Mesenchymal stem cell (in vitro differentiated cells and primary cell): ENCODE measurements around the gene DCDC1.

ENCODE experiments used
- DNase-seq: peaks from one replicate; pipeline ENCODE4 v3.0.0-alpha.2; 2013
- H2AFZ ChIP-seq: one replicate; pipeline ENCODE4 v1.6.1; 2013; ENCODE audit warnings: low read depth, mild to moderate bottlenecking, control low read depth, inconsistent platforms, low read length, moderate library complexity
- H2AK5ac ChIP-seq: 2 replicates; pipeline ENCODE4 v1.6.1; 2013; ENCODE audit warnings: low read length, moderate library complexity, mild to moderate bottlenecking, inconsistent platforms; ENCODE audit not compliant: severe bottlenecking
- H2BK120ac ChIP-seq: one replicate; pipeline ENCODE4 v1.6.1; 2013; ENCODE audit warnings: low read depth, mild to moderate bottlenecking, inconsistent platforms, low read length, moderate library complexity
- H2BK12ac ChIP-seq, 2 experiments: one replicate each; pipeline ENCODE4 v1.6.1; 2013; ENCODE audit warnings: inconsistent platforms in 2 of 2, low read length in 2 of 2, mild to moderate bottlenecking in 2 of 2, moderate library complexity in 2 of 2, control low read depth in 1 of 2
- H2BK15ac ChIP-seq: one replicate; pipeline ENCODE4 v1.6.1; 2013; ENCODE audit warnings: mild to moderate bottlenecking, low read depth, inconsistent platforms; ENCODE audit not compliant: poor library complexity, severe bottlenecking
- H2BK5ac ChIP-seq: 2 replicates; pipeline ENCODE4 v1.6.1; 2013; ENCODE audit warnings: low read depth, mild to moderate bottlenecking, low read length, control low read depth, inconsistent platforms; ENCODE audit not compliant: poor library complexity, severe bottlenecking
- H3K14ac ChIP-seq, 2 experiments: one replicate each; pipeline ENCODE4 v1.6.1; 2013; ENCODE audit warnings: inconsistent platforms in 2 of 2, low read length in 2 of 2, control low read depth in 1 of 2, mild to moderate bottlenecking in 1 of 2, moderate library complexity in 1 of 2
- H3K18ac ChIP-seq, 2 experiments: one replicate each; pipeline ENCODE4 v1.6.1; 2013; ENCODE audit warnings: inconsistent platforms in 2 of 2, low read length in 2 of 2, control low read depth in 1 of 2, low read depth in 1 of 2, mild to moderate bottlenecking in 1 of 2
- H3K23ac ChIP-seq, 2 experiments: one replicate each; pipeline ENCODE4 v1.6.1; 2013; ENCODE audit warnings: inconsistent platforms in 2 of 2, low read length in 2 of 2, mild to moderate bottlenecking in 2 of 2, moderate library complexity in 2 of 2, control low read depth in 1 of 2
- H3K27ac ChIP-seq: 2 replicates; pipeline ENCODE4 v1.5.1; 2013; ENCODE audit warnings: mild to moderate bottlenecking, moderate library complexity, low read length, control low read depth, inconsistent platforms; ENCODE audit not compliant: poor library complexity, severe bottlenecking
- H3K27me3 ChIP-seq, 2 experiments: 2 replicates each; pipeline versions ENCODE4 v1.6.1 to v1.7.0; 2013; ENCODE audit warnings: low read length in 2 of 2, mild to moderate bottlenecking in 2 of 2, moderate library complexity in 2 of 2, control low read depth in 1 of 2, inconsistent platforms in 1 of 2; ENCODE audit not compliant: control insufficient read depth in 1 of 2, insufficient read depth in 1 of 2
- H3K36me3 ChIP-seq, 2 experiments: 2 replicates each; pipeline versions ENCODE4 v1.6.1 to v1.7.0; 2013; ENCODE audit warnings: low read length in 2 of 2, control low read depth in 1 of 2, inconsistent platforms in 1 of 2, low read depth in 1 of 2, mild to moderate bottlenecking in 1 of 2; ENCODE audit not compliant: insufficient read depth in 2 of 2, control insufficient read depth in 1 of 2
- H3K4ac ChIP-seq, 2 experiments: one replicate each; pipeline ENCODE4 v1.6.1; 2013; ENCODE audit warnings: inconsistent platforms in 2 of 2, low read length in 2 of 2, mild to moderate bottlenecking in 2 of 2, moderate library complexity in 2 of 2, control low read depth in 1 of 2, low read depth in 1 of 2
- H3K4me1 ChIP-seq: 2 replicates; pipeline ENCODE4 v1.6.1; 2013; ENCODE audit warnings: low read depth, low read length, control low read depth; ENCODE audit not compliant: control insufficient read depth, insufficient read depth
- H3K4me2 ChIP-seq: 2 replicates; pipeline ENCODE4 v1.6.1; 2013; ENCODE audit warnings: low read length, mild to moderate bottlenecking, inconsistent platforms; ENCODE audit not compliant: poor library complexity, severe bottlenecking
- H3K4me3 ChIP-seq, 2 experiments: 2 replicates each; pipeline versions ENCODE4 v1.5.1 to v1.7.0; 2013; ENCODE audit warnings: low read length in 2 of 2, mild to moderate bottlenecking in 2 of 2, control low read depth in 1 of 2, low read depth in 1 of 2; ENCODE audit not compliant: insufficient read depth in 1 of 2
- H3K79me1 ChIP-seq: replicated peaks from 2 replicates; pipeline ENCODE4 v1.6.1; 2013; ENCODE audit warnings: mild to moderate bottlenecking, control low read depth, low read length, inconsistent platforms; ENCODE audit not compliant: poor library complexity, severe bottlenecking
- H3K9ac ChIP-seq: 2 replicates; pipeline ENCODE4 v1.7.0; 2013; ENCODE audit warnings: mild to moderate bottlenecking, low read length, moderate library complexity
- H3K9me3 ChIP-seq: 2 replicates; pipeline ENCODE4 v1.7.0; 2013; ENCODE audit warnings: mild to moderate bottlenecking, low read length; ENCODE audit not compliant: control insufficient read depth
- H4K8ac ChIP-seq: one replicate; pipeline ENCODE4 v1.6.1; 2013; ENCODE audit warnings: inconsistent platforms, mild to moderate bottlenecking, low read length, moderate library complexity
- H4K91ac ChIP-seq: one replicate; pipeline ENCODE4 v1.6.1; 2013; ENCODE audit warnings: mild to moderate bottlenecking, low read length, inconsistent platforms
- WGBS: methylation state at CpG from one replicate; pipeline ENCODE4 v1.1.7; 2013; ENCODE audit warnings: mixed read lengths; 5-methylcytosine and 5-hydroxymethylcytosine counted together

DCDC1 gene

DNA sequence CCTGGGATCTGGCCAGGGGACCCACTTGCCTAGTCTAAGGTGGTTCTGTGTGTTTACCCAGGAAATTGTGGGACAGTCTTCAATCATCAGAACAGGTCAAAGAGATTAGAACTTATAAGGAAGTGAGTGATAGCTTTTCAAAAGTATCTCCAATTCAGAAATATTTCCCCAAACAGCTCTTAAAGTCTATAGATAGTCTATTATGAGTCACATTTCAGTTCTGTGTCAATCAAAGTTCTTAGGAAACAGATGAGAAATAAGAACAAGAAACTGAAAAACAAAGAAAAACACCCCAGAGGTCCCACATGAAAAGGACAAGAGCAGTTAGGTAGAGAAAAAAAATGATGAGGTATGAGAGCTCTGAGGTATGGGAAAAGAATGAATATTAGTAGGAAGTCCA, 402.0 kb downstream of the DCDC1 start:
- Histone ChIP-seq H4K91ac (no peak overlapping the region), H2BK120ac (no peak overlapping the region), H2AFZ (no peak overlapping the region), H3K18ac (no peak overlapping the region), H3K36me3 (no peaks in the 10 kb centered on the region), H2BK5ac (no peak overlapping the region), H3K9me3 (peaks cover 3% of the 10 kb centered on the region), H3K4me3 (no peak overlapping the region), H3K23ac (no peak overlapping the region), H3K4ac (no peak overlapping the region), H3K79me1 (no peaks in the 10 kb centered on the region), H3K4me2 (no peak overlapping the region), H2AK5ac (no peak overlapping the region), H2BK15ac (no peak overlapping the region), H3K27ac (no peak overlapping the region), H2BK12ac (no peak overlapping the region), H3K14ac (no peak overlapping the region), H3K4me1 (no peaks in the 10 kb centered on the region), H3K27me3 (no peaks in the 10 kb centered on the region), H4K8ac (no peak overlapping the region), H3K9ac (no peak overlapping the region)
- DNase-seq: no peak

- WGBS: 0% methylated on average over 1 of the region's 2 CpGs
- Histone ChIP-seq H3K4me1 (no peaks in the 10 kb centered on the region), H2AFZ (no peak overlapping the region)
Observed at GRCh38 chr11:30960387-30960992, 409.0 kb downstream of the DCDC1 start.

DNA sequence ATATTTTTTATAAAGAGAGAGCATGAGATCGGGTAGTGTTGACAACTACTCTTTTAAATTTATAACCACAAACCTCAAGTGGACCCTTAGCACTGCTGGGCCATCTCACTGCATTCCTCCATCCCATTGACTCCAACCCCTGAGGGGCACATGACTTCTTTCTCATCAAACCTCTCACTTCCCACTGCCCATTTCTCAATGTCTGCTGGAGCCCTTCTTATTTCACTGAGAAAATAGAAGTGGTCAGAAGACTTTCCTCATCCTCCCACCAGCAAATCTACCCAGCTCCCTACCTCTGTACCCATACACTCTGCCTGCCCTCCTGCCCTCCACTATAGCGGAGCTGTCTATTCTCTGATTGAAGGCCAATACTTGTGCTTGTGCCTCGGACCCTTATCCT, 412.8 kb downstream of the DCDC1 start:
- H4K91ac ChIP-seq: no peak overlapping the region
- H3K79me1 ChIP-seq: no peaks in the 10 kb centered on the region
- H3K4me2 ChIP-seq: no peak overlapping the region
- H3K36me3 ChIP-seq: no peaks in the 10 kb centered on the region
- WGBS: 78% methylated on average over 3 of the region's 3 CpGs
- no peak overlapping the region for H3K4ac ChIP-seq
- H2BK120ac ChIP-seq: no peak overlapping the region
- no peak overlapping the region for H3K18ac ChIP-seq
- H2BK5ac ChIP-seq: no peak overlapping the region
- no peak overlapping the region for H3K27ac ChIP-seq
- H2AFZ ChIP-seq: no peak overlapping the region
- no peak for DNase-seq
- H3K9ac ChIP-seq: no peak overlapping the region
- peaks cover 0 to 3% of the 10 kb centered on the region in 2 experiments for H3K27me3 ChIP-seq
- H3K4me1 ChIP-seq: no peaks in the 10 kb centered on the region
- no peak overlapping the region for H4K8ac ChIP-seq
- H2BK15ac ChIP-seq: no peak overlapping the region
- H2BK12ac ChIP-seq: no peak overlapping the region
- no peak overlapping the region for H3K23ac ChIP-seq
- no peak overlapping the region for H3K4me3 ChIP-seq
- H3K9me3 ChIP-seq: no peaks in the 10 kb centered on the region
- H3K14ac ChIP-seq: no peak overlapping the region
- H2AK5ac ChIP-seq: no peak overlapping the region

More at GRCh38 chr11:30960387-30960992, 409.0 kb downstream of the DCDC1 start:
- Histone ChIP-seq H3K4me2 (no peak overlapping the region), H3K79me1 (no peaks in the 10 kb centered on the region), H3K27ac (no peak overlapping the region), H3K18ac (no peak overlapping the region), H2BK5ac (no peak overlapping the region), H2AK5ac (no peak overlapping the region), H3K4ac (no peak overlapping the region), H3K9ac (no peak overlapping the region), H4K8ac (no peak overlapping the region), H3K9me3 (no peaks in the 10 kb centered on the region), H3K23ac (no peak overlapping the region), H3K14ac (no peak overlapping the region), H3K4me3 (no peak overlapping the region), H4K91ac (no peak overlapping the region), H3K36me3 (no peaks in the 10 kb centered on the region), H2BK15ac (no peak overlapping the region), H2BK12ac (no peak overlapping the region), H2BK120ac (no peak overlapping the region), H3K27me3 (peaks cover 0 to 3% of the 10 kb centered on the region in 2 experiments)
- peak; percentile 1 for DNase-seq

GRCh38 chr11:30949838-30950237, 419.7 kb downstream of the DCDC1 start:
- Histone ChIP-seq H3K79me1 (no peaks in the 10 kb centered on the region), H3K27ac (no peak overlapping the region), H3K23ac (no peak overlapping the region), H3K9me3 (peaks cover 6% of the 10 kb centered on the region), H3K4me1 (no peaks in the 10 kb centered on the region), H3K4ac (no peak overlapping the region), H3K4me2 (no peak overlapping the region), H2BK5ac (no peak overlapping the region), H2AFZ (no peak overlapping the region), H3K9ac (no peak overlapping the region), H2BK12ac (no peak overlapping the region), H3K18ac (no peak overlapping the region), H3K36me3 (no peaks in the 10 kb centered on the region), H4K8ac (no peak overlapping the region), H2BK15ac (no peak overlapping the region), H3K14ac (no peak overlapping the region), H2AK5ac (no peak overlapping the region), H3K4me3 (no peak overlapping the region), H3K27me3 (no peaks in the 10 kb centered on the region), H2BK120ac (no peak overlapping the region), H4K91ac (no peak overlapping the region)
- DNase-seq: no peak
- WGBS: 90% methylated on average over 1 of the region's 3 CpGs
